GM18861 (cell line): Measurements from ENCODE around the gene RABGAP1L.

Experiments used
- ATAC-seq: cut with Tn5 transposase; IDR thresholded peaks from one replicate; pipeline ENCODE4 v1.9.1; 2021; ENCODE audit not compliant: unreplicated experiment

Gene RABGAP1L

GRCh38 chr1:174976436-174977108 is 817.3 kb downstream of the RABGAP1L start:
- ATAC-seq: no peak

GRCh38 chr1:174982971-174983689 is 823.8 kb downstream of the RABGAP1L start:
- ATAC-seq: no peak

DNA sequence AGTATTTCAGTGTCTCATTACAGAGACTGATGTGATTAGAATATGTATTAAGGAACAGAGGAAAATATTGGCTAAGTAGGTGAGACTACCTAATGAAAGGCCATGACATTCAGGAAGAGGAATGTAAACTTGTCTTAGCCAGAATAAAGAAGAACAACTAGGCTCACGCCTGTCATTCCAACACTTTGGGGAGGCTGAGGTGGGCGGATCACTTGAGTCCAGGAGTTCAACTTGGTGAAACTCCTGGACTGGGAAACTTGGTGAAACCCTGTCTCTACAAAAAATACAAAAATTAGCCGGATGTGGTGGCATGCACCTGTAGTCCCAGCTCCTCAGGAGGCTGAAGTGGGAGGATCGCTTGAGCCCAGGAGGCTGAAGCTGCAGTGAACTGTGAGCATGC is 825.6 kb downstream of the RABGAP1L start:
- ATAC-seq: no peak

DNA sequence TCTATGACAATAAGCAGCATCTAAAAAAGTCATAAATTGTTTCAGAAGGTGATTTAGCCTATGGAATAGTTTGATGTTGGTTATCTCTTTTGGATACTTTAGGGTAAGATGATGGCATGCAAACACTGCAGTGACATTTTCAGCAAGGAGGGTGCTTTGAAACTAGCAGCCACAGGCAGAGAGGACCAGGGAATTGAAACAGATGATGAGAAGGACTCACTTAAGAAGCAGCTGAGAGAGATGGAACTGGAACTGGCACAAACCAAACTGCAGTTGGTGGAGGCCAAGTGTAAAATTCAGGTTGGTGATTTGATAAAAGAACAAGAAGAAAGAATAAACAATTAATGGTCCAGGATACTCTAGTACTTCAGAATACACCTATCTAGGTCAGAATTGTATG is 829.2 kb downstream of the RABGAP1L start:
- no peak for ATAC-seq

DNA sequence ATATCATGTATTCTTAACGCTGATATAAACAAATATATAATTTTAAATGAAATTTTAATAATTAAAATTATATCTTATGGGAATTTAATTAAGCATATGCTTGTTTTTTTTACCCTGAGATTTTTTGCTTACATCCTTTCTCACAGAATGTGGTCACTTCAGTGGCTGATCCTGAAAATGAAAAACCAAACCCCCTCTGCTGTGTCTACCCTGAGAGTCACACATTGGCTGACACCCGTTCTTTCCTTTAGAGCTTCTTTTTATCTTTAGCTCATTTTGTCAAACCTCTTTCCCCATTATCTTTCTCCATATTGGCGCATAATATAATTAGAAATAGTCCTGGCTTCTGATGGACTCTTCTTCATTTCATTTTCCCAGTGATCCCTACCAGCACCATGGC is 829.7 kb downstream of the RABGAP1L start:
- no peak for ATAC-seq

- no peak for ATAC-seq
Measured at GRCh38 chr1:174989536-174990220, 830.4 kb downstream of the RABGAP1L start.

GRCh38 chr1:174990382-174990999 is 831.2 kb downstream of the RABGAP1L start:
- no peak for ATAC-seq

DNA sequence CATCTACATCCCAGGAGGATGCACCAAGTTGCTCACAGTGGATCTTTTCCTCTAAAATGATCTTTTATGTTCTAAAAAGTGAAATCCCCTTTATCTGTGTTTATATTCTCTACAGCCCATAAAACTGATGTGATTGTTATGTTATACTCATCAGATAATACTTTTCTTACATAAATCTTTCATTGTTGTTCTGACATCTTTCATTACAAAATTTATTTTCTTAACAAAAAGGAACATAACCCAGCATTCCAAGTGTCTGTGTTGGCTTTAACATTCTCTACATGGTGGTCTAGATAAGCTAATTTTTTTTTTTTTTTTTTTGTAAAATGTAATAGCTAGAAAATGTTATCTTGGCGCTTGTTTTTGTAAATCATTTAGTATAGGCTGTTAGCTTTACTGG is 832.2 kb downstream of the RABGAP1L start:
- no peak for ATAC-seq

GRCh38 chr1:174995121-174995520 is 835.8 kb downstream of the RABGAP1L start:
- no peak for ATAC-seq

GRCh38 chr1:174995916-174996315 is 836.6 kb downstream of the RABGAP1L start:
- no peak for ATAC-seq

GRCh38 chr1:174996476-174996875 is 837.2 kb downstream of the RABGAP1L start:
- ATAC-seq: no peak

DNA sequence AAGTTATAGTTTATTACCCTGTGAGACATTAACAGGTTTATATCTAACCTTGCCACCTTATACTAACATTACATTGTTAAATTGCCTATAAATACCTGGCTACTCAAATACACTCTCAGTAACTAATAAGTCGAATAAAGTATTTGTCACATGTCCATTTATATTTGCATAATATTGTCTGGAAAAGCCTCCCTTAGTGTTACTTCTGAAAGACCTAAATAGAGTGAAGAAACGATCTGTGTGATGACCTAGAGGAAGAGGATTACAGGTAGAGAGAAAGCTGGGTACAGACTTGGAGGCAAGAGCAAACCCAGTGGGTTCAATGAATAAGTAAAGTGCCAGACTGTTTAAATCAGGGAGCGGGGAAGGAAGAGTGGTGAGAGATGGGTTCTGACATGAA is 837.7 kb downstream of the RABGAP1L start:
- ATAC-seq: no peak

DNA sequence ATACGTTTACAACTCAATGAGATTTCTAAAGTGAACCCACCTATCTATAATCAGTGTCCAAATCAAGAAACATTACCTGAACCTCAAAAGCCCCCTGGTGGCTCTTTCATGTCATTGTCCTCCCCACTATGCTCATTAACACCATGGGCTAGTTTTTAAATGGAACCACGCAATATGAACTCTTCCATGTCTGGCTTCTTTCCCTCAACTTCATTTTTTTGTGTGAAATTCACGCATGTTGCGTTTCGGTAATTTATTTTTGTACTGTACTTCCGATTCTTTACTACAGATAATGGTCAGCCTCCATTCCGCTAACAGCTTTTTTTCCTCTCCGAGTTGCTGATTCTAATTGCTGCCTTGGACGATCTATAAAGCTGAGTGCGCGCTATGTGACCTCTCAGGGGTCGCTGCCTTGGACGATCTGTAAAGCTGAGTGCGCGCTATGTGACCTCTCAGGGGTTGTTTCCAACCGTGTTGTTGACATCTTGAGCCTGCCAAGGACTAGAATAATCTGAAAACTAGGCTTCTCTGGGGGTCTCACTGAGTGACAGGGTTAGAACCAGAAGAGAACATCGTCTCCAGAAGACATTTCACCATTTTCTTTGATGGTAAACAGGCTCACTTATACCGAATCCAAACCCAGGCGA is 839.4 kb downstream of the RABGAP1L start:
- peak; percentile 25 for ATAC-seq

DNA sequence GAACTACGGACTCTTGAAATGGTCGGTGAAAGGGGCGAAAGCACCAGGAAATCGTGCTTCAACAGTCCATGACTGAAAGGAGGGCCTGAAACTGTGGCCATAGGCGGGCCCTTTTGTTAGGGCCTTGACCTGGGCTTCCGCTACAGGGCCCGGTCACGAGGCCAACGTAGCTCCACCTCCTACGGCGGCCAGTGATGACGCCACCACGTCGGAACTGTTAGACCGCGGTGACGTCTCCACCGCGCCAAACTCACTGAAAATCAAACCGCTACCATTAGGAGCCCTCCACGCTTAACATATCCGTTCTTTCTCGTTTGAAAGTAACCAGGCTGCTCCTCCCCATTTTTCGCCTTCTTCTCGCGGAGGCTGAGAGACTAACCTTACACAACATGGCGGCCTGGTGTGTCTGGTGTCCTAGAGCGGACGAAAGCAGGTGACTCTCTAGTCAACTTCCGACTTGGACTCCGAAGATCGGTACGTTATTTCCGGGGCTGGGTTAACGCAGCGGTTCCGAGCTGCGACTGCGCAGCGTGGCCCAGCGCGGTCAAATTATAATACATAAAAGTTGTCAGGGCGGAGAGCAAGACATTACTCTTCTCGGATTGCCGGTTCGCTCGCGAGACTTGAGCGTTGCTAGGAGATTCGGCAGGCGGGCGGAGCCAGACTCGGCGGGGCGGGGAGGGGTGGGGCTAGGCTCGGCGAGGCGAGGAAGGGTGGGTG is 840.1 kb downstream of the RABGAP1L start:
- peak; percentile 67 for ATAC-seq

DNA sequence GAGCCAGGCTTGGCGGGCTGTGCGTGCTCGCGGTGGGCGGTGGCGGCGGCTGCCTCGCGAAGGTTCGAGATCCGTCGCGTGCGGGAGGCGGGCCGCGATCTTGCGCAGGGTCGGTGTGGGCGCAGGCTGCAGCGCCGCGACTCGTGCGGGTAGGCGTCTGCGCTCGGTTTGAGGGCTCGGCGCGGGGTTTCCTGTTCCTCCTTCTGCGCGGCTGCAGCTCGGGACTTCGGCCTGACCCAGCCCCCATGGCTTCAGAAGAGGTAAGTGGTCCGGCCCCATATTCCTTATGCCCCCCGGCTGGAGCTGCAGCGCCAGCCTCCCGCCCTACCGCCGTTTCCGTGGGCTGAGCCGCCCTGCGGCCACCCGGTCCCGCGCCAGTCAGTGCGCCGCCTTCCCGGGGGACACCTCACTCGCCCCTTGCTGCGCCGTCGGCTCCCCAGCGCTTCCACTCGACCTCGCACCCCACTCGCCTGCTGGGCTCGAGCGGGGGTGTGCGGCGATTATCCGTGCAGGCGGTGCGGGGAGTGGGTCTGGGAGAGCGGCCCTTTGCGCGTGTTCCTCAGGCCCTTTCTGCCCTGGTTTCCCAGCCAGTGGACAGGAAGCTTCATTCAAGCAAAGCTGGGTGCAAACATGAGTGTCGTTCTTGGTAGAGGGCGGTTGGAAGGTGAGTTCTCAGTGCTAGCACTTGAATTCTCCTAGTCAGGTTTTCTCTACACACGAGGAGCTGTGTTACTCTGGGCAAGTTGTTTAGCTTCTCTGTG is 840.8 kb downstream of the RABGAP1L start, which contains the start of gene CACYBP:
TSS of gene CACYBP (plus strand) at position 12 of the 761 bp plus-strand sequence. CDS start at position 246, 234 bp downstream.
- peak; percentile 6 for ATAC-seq

DNA sequence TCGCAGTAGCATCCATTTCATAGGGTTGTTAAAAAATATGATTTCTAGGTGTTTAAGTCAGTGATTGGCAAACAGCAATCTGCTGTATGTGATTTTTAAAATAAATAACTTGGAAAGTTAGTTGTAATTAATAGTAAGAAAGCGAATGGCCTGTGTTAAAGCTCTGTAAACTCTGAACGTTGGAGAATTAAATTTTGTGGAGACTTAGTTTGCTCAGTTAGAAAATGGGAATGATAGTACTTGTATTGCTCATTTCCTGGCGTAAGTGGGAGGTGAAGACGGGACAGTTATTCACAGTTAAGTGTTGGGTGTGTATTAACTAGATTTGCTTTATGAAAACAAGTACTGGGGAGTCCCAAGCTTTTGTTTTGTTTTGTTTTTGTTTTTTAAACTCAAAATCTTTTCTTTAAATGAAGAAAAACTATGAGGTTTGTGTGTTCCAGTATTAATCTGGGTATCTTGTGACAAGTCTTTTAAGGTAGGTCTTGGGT is 841.4 kb downstream of the RABGAP1L start:
- no peak for ATAC-seq

DNA sequence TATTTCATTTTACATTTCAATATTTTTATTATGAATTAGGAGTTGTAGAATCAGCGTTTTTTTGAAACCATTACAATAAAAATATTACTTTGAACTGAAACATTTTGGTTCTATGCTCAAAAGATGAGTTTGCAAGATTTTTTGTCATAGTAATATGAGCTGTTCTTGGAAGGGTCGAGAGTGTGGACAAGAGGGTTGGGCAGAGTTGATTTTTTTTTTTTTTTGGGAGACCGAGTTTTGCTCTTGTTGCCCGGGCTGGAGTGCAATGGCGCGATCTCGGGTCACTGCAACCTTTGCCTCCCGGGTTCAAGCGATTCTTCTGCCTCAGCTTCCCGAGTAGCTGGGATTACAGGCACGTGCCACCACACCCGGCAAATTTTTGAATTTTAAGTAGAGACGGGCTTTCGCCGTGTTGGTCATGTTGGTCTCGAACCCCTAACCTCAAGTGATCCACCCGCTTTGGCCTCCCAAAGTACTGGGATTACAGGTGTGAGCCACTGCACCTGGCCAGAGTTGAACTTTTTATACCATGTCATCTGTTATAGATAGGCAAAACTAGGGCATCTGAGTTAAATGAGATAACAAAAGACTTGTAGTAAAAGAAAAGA is 843.7 kb downstream of the RABGAP1L start:
- ATAC-seq: no peak

DNA sequence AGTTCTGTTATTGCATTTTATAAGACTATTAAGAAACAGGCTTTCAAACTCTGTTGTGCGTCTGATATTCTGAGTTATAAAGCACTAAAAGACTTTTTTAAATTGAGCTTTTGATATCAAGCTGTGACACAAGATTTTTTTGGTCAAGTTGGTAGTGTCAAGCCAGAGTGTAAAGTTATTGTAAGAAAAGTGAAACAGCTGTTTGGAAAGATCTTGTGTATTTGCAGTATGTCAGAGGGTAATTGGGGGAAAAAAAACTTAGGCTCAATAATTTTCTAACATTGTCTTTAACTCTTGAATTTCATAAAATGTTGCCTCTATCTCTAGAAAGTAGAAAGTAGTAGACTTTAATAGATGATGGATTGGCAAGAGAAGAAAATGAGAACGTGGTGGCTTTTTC is 844.2 kb downstream of the RABGAP1L start:
- no peak for ATAC-seq
